Fibroblast of the aortic adventitia (primary cell): ENCODE results near the gene P4HA1. TPM values are rescaled to one million over a fixed set of nuclear protein-coding genes. Genes with fewer than 3 reads are reported as not detected.

Experiments
- DNase-seq: peaks from one replicate; pipeline ENCODE4 v3.0.0-alpha.2; 2010; ENCODE audit warnings: low read depth
- H3K4me3 ChIP-seq: 2 replicates; pipeline ENCODE4 v1.5.1; 2011; ENCODE audit warnings: low read depth, mild to moderate bottlenecking, control low read depth, low read length, moderate library complexity
- total RNA-seq: library from RNA; depleted of rRNA; stranded (reverse); fragments of >200 nt; gene quantifications from 2 replicates; pipeline ENCODE4 v1.2.3, GENCODE V29; 2012; ENCODE audit warnings: low replicate concordance
- TF ChIP-seq, protein P1 (sequence below): IDR thresholded peaks from 2 replicates; pipeline ENCODE4 v1.5.1; 2011; ENCODE audit warnings: mild to moderate bottlenecking, low read length, control low read depth, inconsistent platforms; ENCODE audit not compliant: insufficient read depth

P4HA1 gene
- total RNA-seq, 1 donor = 159 TPM

- H3K4me3 ChIP-seq = no peak overlapping the region
- DNase-seq = peak; percentile 48
- TF ChIP-seq, protein P1, sequence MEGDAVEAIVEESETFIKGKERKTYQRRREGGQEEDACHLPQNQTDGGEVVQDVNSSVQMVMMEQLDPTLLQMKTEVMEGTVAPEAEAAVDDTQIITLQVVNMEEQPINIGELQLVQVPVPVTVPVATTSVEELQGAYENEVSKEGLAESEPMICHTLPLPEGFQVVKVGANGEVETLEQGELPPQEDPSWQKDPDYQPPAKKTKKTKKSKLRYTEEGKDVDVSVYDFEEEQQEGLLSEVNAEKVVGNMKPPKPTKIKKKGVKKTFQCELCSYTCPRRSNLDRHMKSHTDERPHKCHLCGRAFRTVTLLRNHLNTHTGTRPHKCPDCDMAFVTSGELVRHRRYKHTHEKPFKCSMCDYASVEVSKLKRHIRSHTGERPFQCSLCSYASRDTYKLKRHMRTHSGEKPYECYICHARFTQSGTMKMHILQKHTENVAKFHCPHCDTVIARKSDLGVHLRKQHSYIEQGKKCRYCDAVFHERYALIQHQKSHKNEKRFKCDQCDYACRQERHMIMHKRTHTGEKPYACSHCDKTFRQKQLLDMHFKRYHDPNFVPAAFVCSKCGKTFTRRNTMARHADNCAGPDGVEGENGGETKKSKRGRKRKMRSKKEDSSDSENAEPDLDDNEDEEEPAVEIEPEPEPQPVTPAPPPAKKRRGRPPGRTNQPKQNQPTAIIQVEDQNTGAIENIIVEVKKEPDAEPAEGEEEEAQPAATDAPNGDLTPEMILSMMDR = no peak
Observed at GRCh38 chr10:73083221-73083620, 13.4 kb downstream of the P4HA1 start.

DNA sequence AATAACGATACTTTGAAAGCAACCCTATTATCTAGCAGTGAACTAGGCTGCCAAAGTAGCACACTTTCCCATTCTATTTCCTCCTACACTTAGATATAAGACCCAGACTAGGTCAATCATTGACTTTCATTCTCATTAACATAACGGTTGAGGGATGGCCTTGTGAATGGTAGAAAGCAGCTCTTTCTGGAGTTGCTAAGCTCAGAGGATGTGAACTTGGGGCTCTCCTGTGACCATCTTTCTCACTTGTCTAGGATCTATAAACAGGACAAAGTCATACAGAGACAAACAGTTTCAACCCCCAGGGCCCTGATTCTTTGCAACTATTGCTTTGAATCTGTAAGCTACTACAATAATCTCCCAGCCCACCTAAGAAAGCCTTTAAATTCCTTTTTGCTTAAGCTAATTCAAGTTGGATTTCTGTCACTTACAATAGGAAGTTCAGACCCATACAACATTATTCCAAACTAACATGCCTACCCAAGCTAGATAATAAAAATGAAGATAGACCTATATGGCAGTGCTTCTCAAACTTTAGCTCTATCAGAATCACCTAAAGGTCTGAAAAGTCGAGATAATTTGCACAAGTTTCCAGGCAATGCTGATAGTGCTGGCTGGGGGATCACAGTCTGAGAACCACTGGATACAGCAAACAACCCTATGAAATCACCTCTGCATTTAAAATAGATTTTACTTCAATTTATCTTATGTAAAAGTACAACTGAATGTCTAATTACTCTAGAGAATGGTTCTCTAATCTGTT, 16.7 kb downstream of the P4HA1 start:
- H3K4me3 ChIP-seq = no peak overlapping the region
- TF ChIP-seq, protein P1 = no peak
- DNase-seq = no peak

DNA sequence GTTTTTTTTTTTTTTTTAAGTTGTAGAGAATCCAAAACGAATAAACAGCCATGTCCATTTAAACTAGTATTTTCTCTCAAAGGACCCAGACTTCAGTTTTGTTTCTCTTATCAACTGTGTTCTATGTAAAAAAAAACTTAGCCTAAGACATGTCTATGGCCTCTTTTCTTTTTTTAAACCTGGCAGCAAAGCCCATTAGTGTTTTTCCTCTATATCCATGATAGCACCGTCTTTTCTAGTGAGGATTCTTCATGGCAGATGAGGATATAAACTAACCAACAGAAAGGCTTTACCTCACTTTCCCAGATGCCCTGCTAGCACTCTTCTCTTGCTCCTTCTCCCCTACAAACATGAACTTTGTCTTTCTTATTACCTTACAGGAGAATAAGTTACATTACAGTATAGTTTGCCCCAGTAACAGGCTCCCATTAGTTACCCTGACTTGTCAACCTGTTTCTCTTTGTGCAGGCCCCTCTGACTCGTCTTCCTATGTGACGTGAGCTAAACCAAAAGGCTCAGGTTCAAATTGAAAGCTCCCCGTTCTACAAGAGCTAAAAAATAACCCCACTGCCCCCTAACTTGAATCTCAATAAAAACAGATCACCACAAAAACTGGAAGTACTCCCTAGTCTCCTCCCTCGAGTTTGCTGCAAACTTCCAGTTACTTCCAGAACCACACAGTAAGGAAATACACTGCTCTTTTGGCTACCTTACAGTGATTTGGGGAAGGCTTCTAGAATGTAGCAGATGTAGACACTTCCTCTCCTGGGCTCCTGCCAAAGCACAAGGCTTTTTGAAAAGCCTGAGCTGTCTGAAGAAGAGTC, 20.1 kb downstream of the P4HA1 start:
- TF ChIP-seq, protein P1 = no peak
- H3K4me3 ChIP-seq = peak overlapping the region; percentile 32
- peak; percentile 93 for DNase-seq

- no peak overlapping the region for H3K4me3 ChIP-seq
- TF ChIP-seq, protein P1 = no peak
- DNase-seq = no peak
Observed at GRCh38 chr10:73075829-73076228, 20.8 kb downstream of the P4HA1 start.

- TF ChIP-seq, protein P1 = no peak
- H3K4me3 ChIP-seq = no peak overlapping the region
- no peak for DNase-seq
Observed at GRCh38 chr10:73073627-73074026, 23.0 kb downstream of the P4HA1 start.

GRCh38 chr10:73065441-73065840, 31.2 kb downstream of the P4HA1 start:
- TF ChIP-seq, protein P1 = no peak
- no peak overlapping the region for H3K4me3 ChIP-seq
- peak; percentile 18 for DNase-seq
